Liver (tissue), 3 donors: ENCODE measurements around the gene PSMB11.

Experiments
- ATF3 ChIP-seq: IDR thresholded peaks from 2 replicates; pipeline ENCODE4 v1.6.1; 2016; ENCODE audit warnings: antibody characterized with exemption
- CTCF ChIP-seq: fragments of 150-350 bp; IDR thresholded peaks from 2 replicates; pipeline ENCODE4 v1.5.1; 2017; ENCODE audit warnings: improper control_type of control experiment, low read depth, low read length; ENCODE audit not compliant: missing input control
- EGR1 ChIP-seq, 2 donors: IDR thresholded peaks; 2 replicates each; pipeline ENCODE4 v1.6.1; 2016 to 2018; ENCODE audit warnings: antibody characterized with exemption in 2 of 2, low read depth in 2 of 2
- GABPA ChIP-seq, 2 donors: IDR thresholded peaks in 1 of 2; conservative IDR thresholded peaks in 1 of 2; 2 replicates each; pipeline ENCODE4 v1.6.1; 2016; ENCODE audit warnings: antibody characterized with exemption in 2 of 2, mild to moderate bottlenecking in 1 of 2, moderate library complexity in 1 of 2
- HNF4G ChIP-seq: IDR thresholded peaks from 2 replicates; pipeline ENCODE4 v1.6.1; 2016; ENCODE audit warnings: antibody characterized with exemption
- JUND ChIP-seq, 2 donors: IDR thresholded peaks; 2 replicates each; pipeline ENCODE4 v1.6.1; 2016; ENCODE audit warnings: antibody characterized with exemption in 2 of 2
- MAX ChIP-seq: IDR thresholded peaks from 2 replicates; pipeline ENCODE4 v1.6.1; 2016; ENCODE audit warnings: antibody characterized with exemption
- RAD21 ChIP-seq, 2 donors: IDR thresholded peaks; 2 replicates each; pipeline ENCODE4 v1.6.1; 2016; ENCODE audit warnings: antibody characterized with exemption in 2 of 2, mild to moderate bottlenecking in 2 of 2
- REST ChIP-seq: IDR thresholded peaks from 2 replicates; pipeline ENCODE4 v1.6.1; 2016; ENCODE audit warnings: antibody characterized with exemption, mild to moderate bottlenecking
- TAF1 ChIP-seq: conservative IDR thresholded peaks from 2 replicates; pipeline ENCODE4 v1.6.1; 2016; ENCODE audit warnings: antibody characterized with exemption, mild to moderate bottlenecking
- YY1 ChIP-seq: IDR thresholded peaks from 2 replicates; pipeline ENCODE4 v1.6.1; 2016; ENCODE audit warnings: antibody characterized with exemption, mild to moderate bottlenecking
- ZBTB33 ChIP-seq: IDR thresholded peaks from 2 replicates; pipeline ENCODE4 v1.6.1; 2016; ENCODE audit warnings: antibody characterized with exemption
- donor health status: healthy.
- donor health status: healthy.

GRCh38 chr14:23030936-23031335 is 11.1 kb upstream of the PSMB11 start:
- TF ChIP-seq YY1 (no peak), EGR1 (IDR thresholded peaks at IDR 0.05; ENCODE audit: low read depth in 2 of 2) (no peak), CTCF (no peak), HNF4G (no peak), MAX (no peak), RAD21 (IDR thresholded peaks at IDR 0.05) (no peak), ZBTB33 (no peak), JUND (IDR thresholded peaks at IDR 0.05) (no peak), GABPA (IDR thresholded peaks at IDR 0.05 in 1 of 2, conservative IDR thresholded peaks at IDR 0.05 in 1 of 2) (no peak), REST (no peak), ATF3 (no peak), TAF1 (no peak)
